Suprapubic skin (tissue), 4 donors: Measurements from ENCODE around the gene TBKBP1.

Source experiments
- CTCF ChIP-seq, 2 donors: fragments of 200-600 bp in 1 of 2; fragments of 450-650 bp in 1 of 2; sonication (generic) in 1 of 2; IDR thresholded peaks; one replicate each; pipeline ENCODE4 v1.5.1; 2016 to 2019; ENCODE audit warnings: antibody characterized with exemption in 2 of 2, mild to moderate bottlenecking in 1 of 2, moderate library complexity in 1 of 2
- EP300 ChIP-seq: sonication (generic); formaldehyde crosslinking; IDR thresholded peaks from one replicate; pipeline ENCODE4 v1.6.1; 2017; ENCODE audit warnings: antibody characterized with exemption
- POLR2AphosphoS5 ChIP-seq, 3 donors: sonication (generic); formaldehyde crosslinking; IDR thresholded peaks; one replicate each; pipeline ENCODE4 v1.6.1; 2017; ENCODE audit warnings: antibody characterized with exemption in 3 of 3

GRCh38 chr17:47686664-47687327 lies 7.2 kb upstream of the TBKBP1 start:
- TF ChIP-seq CTCF (IDR thresholded peaks at IDR 0.05) (no peak), EP300 (no peak), POLR2AphosphoS5 (IDR thresholded peaks at IDR 0.05) (no peak)
